Measurements from ENCODE around the gene FOCAD. TPM values are rescaled to one million over a fixed set of nuclear protein-coding genes. Genes with fewer than 3 reads are reported as not detected.
"Not testable (repeated sequence)": the region's sequence is repeated elsewhere in the genome, so short reads cannot be mapped to it uniquely, and the experiment has no call there.

Gene FOCAD
- total and polyA plus RNA-seq, 2 donors (not counting 1 experiment from before 2014, with no cell fraction given) = 40.3 to 145 TPM

GRCh38 chr9:20671635-20672034, 12.4 kb upstream of the FOCAD start:
- H2AFZ ChIP-seq (ENCODE audit: low read length) = no peak overlapping the region
- no peaks in the 10 kb centered on the region for H3K79me2 ChIP-seq (ENCODE audit: control insufficient read depth, insufficient read depth, low read length)
- no peak for DNase-seq (ENCODE audit: low read depth in 2 of 2)
- no peaks in the 10 kb centered on the region for H4K20me1 ChIP-seq (ENCODE audit: control insufficient read depth, extremely low read depth, insufficient read depth, low read length)
- no peaks in the 10 kb centered on the region for H3K9me3 ChIP-seq (ENCODE audit: control insufficient read depth, insufficient read depth, low read depth, low read length)
- no peak overlapping the region for H3K27ac ChIP-seq (ENCODE audit: insufficient read depth, low read length)
- H3K9ac ChIP-seq (ENCODE audit: insufficient read depth, low read length) = no peak overlapping the region
- no peak for TF ChIP-seq EZH2 (IDR thresholded peaks at IDR 0.05; ENCODE audit: low read length, missing control alignments)
- TF ChIP-seq CTCF (conservative IDR thresholded peaks at IDR 0.05 in 1 of 2, IDR thresholded peaks at IDR 0.05 in 1 of 2; ENCODE audit: low read depth in 1 of 2, low read length in 2 of 2) = no peak
- no peaks in the 10 kb centered on the region for H3K4me1 ChIP-seq (ENCODE audit: control insufficient read depth, extremely low read depth, insufficient read depth, low read length)
- H3K27me3 ChIP-seq (ENCODE audit: control insufficient read depth, insufficient read depth, low read length) = no peaks in the 10 kb centered on the region
- H3K4me3 ChIP-seq (replicated peaks in 1 of 4; ENCODE audit: control extremely low read depth in 1 of 4, insufficient read depth in 1 of 4, low read depth in 3 of 4, low read length in 4 of 4) = no peak overlapping the region
- H3K36me3 ChIP-seq (ENCODE audit: control insufficient read depth, insufficient read depth, low read length) = no peaks in the 10 kb centered on the region
- no peak overlapping the region for H3K4me2 ChIP-seq (ENCODE audit: extremely low read depth, insufficient read depth, low read length)

- DNase-seq (ENCODE audit: low read depth in 2 of 2); H3K36me3 ChIP-seq (ENCODE audit: control insufficient read depth, insufficient read depth, low read length); H3K79me2 ChIP-seq (ENCODE audit: control insufficient read depth, insufficient read depth, low read length); H3K4me2 ChIP-seq (ENCODE audit: extremely low read depth, insufficient read depth, low read length); H3K27ac ChIP-seq (ENCODE audit: insufficient read depth, low read length); H3K4me1 ChIP-seq (ENCODE audit: control insufficient read depth, extremely low read depth, insufficient read depth, low read length); H3K4me3 ChIP-seq (replicated peaks in 1 of 4; ENCODE audit: control extremely low read depth in 1 of 4, insufficient read depth in 1 of 4, low read depth in 3 of 4, low read length in 4 of 4); H3K9ac ChIP-seq (ENCODE audit: insufficient read depth, low read length); H3K27me3 ChIP-seq (ENCODE audit: control insufficient read depth, insufficient read depth, low read length); H2AFZ ChIP-seq (ENCODE audit: low read length); H3K9me3 ChIP-seq (ENCODE audit: control insufficient read depth, insufficient read depth, low read depth, low read length); H4K20me1 ChIP-seq (ENCODE audit: control insufficient read depth, extremely low read depth, insufficient read depth, low read length): not testable (repeated sequence)
Observed at GRCh38 chr9:20673537-20673936, 10.5 kb upstream of the FOCAD start.

GRCh38 chr9:20681467-20681866, 2.6 kb upstream of the FOCAD start:
- DNase-seq (ENCODE audit: low read depth in 2 of 2) = no peak
- no peaks in the 10 kb centered on the region for H4K20me1 ChIP-seq (ENCODE audit: control insufficient read depth, extremely low read depth, insufficient read depth, low read length)
- H3K36me3 ChIP-seq (ENCODE audit: control insufficient read depth, insufficient read depth, low read length) = no peaks in the 10 kb centered on the region
- no peak overlapping the region for H3K9ac ChIP-seq (ENCODE audit: insufficient read depth, low read length)
- H3K4me2 ChIP-seq (ENCODE audit: extremely low read depth, insufficient read depth, low read length) = no peak overlapping the region
- no peaks in the 10 kb centered on the region for H3K9me3 ChIP-seq (ENCODE audit: control insufficient read depth, insufficient read depth, low read depth, low read length)
- H3K4me3 ChIP-seq (replicated peaks in 1 of 4; ENCODE audit: control extremely low read depth in 1 of 4, insufficient read depth in 1 of 4, low read depth in 3 of 4, low read length in 4 of 4) = no peak overlapping the region
- peaks cover 2% of the 10 kb centered on the region for H3K4me1 ChIP-seq (ENCODE audit: control insufficient read depth, extremely low read depth, insufficient read depth, low read length)
- no peak overlapping the region for H3K27ac ChIP-seq (ENCODE audit: insufficient read depth, low read length)
- no peak for TF ChIP-seq CTCF (conservative IDR thresholded peaks at IDR 0.05 in 1 of 2, IDR thresholded peaks at IDR 0.05 in 1 of 2; ENCODE audit: low read depth in 1 of 2, low read length in 2 of 2)
- TF ChIP-seq EZH2 (IDR thresholded peaks at IDR 0.05; ENCODE audit: low read length, missing control alignments) = no peak
- peaks cover 6% of the 10 kb centered on the region for H3K79me2 ChIP-seq (ENCODE audit: control insufficient read depth, insufficient read depth, low read length)
- no peak overlapping the region for H2AFZ ChIP-seq (ENCODE audit: low read length)
- no peaks in the 10 kb centered on the region for H3K27me3 ChIP-seq (ENCODE audit: control insufficient read depth, insufficient read depth, low read length)

Data from fibroblast of lung (primary cell).